T-helper 1 cell treated with Interleukin-12 subunit alpha and Interleukin-12 subunit beta and Interleukin-4 antibody, amounts not matched to agents 30 ng/mL and 1 ng/mL, for 36 hours (primary cell): ENCODE results near the gene NOL4L. TPM values are rescaled to one million over a fixed set of nuclear protein-coding genes. Genes with fewer than 3 reads are reported as not detected.

Experiments
- intact Hi-C: fragments of 100-400 bp; cut with micrococcal nuclease; formaldehyde crosslinking; loops from one replicate; pipeline ENCODE4 v1.15.1; 2024
- total RNA-seq: library from RNA; stranded (reverse); gene quantifications from 2 replicates; pipeline ENCODE4 v1.2.3, GENCODE V29; 2022

The NOL4L gene, protein sequence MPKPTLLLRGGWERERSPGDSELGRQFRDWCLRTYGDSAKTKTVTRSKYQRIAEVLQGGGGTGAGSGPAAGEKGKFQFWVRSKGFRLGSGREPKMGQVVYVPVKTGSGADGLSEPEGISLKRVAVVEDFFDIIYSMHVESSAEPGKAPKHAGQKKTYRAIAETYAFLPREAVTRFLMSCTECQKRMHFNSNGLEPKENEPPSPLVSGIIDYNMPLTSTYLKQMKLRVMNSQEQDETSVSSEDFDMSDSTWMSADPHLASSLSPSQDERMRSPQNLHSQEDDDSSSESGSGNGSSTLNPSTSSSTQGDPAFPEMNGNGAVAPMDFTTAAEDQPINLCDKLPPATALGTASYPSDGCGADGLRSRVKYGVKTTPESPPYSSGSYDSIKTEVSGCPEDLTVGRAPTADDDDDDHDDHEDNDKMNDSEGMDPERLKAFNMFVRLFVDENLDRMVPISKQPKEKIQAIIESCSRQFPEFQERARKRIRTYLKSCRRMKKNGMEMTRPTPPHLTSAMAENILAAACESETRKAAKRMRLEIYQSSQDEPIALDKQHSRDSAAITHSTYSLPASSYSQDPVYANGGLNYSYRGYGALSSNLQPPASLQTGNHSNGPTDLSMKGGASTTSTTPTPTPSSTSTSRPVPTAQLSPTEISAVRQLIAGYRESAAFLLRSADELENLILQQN
- total RNA-seq, result 26.0 and 27.9 TPM in 2 replicates

DNA sequence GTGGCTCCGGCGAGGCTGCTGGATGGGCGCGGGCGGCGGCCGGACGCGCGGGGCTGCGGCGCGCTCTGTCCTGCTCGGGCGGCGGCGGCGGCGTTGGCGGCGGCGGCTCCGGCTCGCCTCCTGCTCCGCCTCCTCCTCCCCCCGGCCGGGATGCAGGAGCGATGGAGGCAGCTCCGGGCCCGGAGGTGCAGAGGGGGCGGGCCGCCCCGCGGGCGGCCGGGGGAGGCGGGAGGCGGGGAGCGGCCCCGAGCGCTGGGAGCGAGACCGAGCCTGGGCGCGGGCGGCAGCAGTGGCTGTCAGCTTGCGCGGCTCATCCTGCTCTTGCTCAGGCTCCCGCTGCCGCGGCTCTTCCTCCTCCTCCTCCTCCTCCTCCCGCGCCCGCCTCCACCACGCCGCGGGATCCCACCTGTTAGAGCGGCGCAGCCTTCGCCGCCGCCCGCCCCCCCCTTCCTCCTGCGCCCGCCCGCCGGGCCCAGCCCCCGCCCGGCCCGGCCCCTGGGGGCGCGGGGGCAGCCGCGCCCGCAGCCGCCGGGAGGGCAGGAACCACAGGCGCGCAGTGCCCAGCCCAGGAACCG lies at the start of gene NOL4L:
NOL4L (minus strand) TSS at position 323 of the 575 bp plus-strand sequence. CDS start 443 bp downstream, outside the sequence.
- intact Hi-C loops, result loop anchor here (2.0 kb wide), 2 partner anchors 50 to 228 kb away; no protein-coding TSS in a partner anchor

DNA sequence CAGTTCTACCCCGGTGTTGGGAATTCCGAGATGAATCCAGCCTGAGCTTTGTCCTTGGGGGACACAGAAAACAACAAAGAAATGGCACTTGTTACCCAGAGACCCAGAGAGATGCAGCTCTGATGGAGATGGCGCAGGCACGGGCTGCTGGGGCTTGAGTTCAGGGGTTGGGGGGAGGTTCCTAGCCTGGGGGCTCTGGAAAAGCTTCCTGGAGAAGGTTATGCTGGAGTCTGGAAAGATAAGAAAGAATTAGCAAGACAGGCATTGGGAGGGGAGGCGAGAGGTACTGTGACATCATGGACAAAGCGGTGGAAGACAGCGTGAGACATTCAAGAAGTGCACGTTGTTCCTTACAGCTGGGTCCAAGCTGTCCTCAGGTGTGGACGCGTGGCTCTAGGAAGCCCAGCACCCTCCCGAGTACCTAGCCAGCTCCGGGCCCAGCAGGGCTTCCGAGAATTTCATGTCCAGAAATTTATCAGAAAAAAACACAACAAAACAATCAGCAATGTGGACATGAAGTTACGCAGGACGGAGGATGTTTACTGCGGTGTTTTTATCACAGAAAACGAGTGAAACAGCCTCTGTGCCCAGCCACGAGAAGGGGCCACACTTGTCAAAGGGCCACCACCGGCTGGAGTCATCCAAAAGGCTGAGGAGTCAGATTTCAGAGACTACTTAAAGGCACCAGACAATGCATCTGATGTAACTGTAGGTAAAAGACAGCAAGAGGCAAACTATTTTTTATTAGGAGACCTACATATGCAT lies 49.1 kb upstream of the NOL4L start:
- intact Hi-C loops, result no loop called here

DNA sequence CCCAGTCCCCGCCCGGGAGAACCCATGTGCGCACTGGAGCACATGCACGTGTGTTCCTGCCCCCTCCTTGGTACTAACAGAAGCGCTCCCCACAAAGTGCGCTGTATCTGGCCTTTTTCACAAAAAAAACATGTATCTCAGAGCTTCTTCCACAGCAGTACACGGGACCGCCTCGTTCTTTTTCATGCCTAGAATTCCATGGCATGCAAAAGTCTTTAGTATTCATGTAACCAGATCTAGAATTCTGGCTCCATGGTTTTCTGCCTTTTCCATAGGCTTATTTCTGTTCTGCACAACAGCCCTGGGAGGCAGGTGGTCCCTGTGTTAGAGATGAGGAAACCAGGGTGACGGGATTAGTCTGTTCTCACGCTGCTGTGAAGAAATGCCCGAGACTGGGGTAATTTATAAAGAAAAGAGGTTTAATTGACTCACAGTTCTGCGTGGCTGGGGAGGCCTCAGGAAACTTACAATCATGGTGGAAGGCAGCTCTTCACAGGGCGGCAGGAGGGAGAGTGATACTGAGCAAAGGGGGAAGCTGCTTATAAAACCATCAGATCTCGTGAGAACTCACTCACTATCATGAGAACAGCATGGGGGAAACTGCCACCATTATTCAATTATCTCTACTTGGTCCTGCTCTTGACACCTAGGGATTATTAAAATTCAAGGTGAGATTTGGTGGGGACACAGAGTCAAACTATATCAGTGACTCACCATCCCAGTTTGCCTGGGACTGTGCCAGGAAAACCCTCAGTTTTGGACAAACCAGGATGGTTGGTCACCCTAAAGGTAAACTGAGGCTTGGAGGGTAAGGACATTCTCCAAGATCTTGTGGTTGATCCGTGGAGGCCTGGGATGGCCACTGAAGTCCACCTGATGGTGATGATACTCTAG lies 47.6 kb upstream of the NOL4L start:
- intact Hi-C loops, result no loop called here

DNA sequence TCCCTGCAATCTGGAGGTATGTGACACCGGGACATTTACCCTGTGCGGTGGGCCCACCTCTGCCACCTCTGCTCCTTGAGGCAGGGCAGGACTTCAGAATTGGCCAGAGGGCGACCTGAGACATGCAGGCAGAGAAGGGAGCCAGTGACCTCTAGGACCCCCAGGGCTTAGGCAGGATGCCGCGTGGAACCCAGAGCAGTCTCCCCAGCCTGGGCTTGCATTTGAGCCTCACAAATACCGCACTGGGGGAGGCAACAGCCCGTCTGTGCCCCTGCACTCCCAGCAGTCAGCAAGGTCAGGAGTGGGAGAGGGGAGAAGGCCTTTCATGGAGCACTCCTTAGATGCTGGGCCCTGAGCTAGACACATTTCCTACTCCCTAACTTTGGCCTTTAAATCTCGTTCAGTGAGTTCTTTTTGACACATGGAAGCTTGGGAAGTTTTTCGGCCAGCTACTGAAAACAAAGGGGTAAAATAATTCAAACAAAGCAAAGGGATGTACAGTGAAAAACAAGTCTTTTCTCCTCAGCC lies 46.9 kb upstream of the NOL4L start:
- intact Hi-C loops, result no loop called here

DNA sequence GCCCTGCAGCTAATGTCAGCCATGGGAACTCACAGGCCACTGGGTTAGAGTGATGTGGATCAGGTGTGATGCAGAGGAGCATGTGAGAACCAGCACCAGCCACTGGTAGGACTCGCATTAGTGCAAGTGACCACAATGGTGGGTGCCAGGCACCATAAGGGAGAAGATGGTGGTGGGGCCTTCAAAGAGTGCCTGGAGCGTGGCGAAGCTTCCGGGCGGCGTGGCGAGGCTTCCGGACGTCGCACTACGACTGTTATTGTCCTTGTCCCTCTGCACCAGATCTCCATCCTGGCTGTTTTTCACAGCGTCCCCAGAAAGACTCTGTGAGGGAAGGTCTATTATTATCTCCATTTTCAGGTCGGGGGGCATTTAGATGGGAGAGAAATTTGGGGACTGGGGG lies 44.7 kb upstream of the NOL4L start:
- intact Hi-C loops, result no loop called here

DNA sequence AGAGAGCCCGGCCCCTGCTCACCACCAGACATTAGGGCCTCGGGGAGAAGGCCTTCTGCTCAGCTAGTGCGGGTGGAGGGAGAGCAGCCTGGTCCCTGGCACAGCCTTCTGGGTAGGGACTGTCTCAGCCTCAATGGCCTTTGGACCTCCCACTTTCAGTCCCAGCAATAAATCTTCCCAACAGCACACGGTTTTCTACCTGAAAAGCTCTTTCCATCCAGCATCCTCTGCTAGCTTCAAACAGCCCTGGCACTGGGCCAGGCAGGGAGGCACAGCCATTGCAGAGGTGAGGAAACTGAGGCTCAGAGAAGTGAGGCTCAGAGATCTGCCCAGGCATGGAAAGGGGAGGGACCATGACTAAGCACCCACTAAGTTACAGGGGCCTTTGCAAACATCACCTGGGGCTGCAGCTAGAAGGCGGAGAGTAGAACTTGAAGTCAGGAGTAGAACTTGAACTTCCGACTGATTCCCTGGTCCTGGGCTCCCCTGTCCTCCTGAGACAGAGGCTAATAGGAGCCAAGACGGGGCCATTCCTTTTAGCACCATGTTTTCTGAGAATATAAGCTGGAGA lies 43.9 kb upstream of the NOL4L start:
- intact Hi-C loops, result no loop called here

DNA sequence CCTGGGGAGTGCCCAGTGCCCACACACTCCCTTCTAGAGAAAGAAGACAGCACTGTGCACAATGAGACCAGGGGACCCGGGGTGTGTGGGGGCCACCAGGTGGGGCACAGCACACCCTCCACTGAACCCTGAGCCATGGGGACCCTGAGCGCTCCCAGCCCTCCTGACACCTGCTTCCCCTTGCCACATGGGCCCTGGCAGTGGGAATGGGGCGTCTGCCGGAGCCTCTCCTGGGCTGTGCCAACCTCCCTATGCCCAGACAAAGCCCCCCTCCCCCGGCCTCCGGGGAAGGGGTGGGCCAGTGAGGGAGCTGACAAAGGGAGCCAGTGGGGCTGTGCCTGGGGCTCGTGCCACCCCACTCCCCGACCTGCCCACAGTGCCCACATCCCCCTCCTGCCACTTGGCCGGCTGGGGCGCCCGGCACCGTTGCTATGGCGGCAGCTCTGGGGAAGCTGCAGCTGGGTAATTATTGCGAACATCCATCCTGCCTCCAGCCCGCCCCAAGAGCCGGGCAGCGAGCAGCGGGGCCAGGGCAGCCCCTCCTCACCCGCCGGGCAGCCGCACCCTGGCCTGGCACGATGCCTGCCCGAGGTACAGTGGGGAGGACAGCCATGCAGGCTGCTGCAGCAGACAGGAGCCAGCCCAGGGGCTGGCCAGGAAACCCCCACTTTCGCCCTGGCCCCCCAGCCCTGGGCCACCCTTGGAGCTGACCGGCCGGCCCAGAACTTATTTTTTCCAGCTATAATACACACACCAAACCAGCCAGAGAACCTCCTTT lies 41.9 kb upstream of the NOL4L start:
- intact Hi-C loops, result no loop called here

DNA sequence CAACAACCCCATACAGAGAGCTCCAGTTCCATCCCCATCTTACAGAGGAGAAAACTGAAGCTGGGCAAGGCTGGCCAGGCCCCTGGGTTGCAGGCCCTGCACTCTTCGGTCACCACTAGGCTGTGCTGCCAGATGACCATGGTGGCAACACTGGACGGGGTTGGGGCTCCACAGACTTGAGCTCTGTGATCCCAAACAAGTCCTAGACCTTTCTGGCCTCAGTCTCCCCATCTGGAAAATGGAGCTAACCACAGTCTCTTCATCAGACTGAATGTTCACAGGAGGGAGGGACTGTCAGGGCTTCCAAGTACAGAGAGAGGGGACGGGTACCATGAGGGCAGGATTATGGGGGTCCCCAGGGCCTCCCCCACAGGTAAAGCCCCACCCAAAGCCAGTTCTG lies 41.3 kb upstream of the NOL4L start:
- intact Hi-C loops, result no loop called here

DNA sequence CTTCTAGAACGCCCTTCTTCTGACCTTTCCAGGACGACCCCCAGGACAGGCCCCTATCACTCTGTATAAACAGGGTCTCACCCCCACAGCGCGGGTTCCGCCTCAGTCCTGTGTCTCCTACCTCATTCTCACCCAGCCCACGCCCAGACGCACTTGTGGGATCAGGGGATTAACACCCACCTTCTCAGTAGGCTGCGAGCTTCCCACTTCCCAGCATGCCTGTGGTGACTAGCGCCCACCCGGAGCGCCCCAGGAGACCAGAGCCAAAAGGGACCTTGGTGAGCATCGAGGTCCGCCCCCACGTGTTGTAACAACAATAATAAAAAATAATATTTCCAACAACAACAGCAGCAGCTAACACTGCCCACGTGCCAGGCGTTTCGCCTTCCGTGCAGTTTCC lies 40.9 kb upstream of the NOL4L start:
- intact Hi-C loops, result no loop called here

DNA sequence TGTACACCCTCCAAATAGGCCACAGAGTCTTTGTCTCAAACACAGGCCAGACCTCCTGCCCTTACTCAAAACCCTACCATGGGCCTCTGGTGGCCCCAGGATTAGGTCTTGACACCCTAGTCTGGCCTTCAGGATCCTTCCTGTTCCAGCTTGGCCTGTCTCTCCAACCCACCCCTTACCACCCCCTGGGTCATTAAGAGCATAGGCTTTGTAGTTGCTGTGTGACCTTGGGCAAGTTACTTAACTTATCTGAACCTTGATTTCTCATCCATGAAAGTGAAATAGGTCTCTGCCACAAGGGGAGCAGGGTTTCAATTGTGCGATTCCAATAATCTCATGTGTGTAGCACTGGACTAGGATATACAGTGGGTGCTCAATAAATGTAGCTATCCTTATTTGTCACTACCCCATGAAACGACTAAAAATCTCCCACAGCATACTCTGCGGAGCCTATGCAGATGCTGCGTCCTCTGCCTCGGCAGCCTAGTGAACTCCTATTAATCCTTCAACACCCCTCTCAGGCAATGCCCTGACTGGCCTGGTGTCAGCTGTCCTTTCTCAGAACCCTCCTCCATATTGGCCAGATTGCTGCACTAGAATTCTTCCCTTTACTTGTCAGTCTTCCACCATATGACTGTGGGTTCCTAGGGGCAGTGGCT lies 39.7 kb upstream of the NOL4L start:
- intact Hi-C loops, result no loop called here

DNA sequence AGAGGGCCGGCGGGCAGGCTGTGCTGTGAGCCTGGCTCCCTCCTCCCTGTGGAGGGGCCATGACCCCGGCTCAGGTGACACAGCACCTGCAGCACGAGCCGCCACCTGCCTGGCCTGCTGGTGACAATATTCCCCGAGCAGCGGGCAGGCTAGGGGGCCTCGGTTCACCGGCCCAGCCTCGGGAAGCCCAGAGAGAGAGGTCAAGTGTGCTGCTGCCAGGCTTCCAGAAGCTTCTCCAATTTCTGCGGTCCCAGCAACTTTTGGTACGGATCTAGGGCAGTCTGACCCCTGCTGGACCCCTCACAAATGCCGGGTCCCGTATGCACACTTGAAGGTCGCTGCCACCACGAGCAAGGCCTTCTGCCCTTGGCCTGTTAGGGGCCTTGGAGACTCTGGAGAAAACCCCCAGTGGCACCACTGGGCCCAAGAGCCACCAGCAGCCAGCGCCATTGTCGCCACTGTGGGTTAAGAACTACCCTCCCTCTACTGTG lies 38.6 kb upstream of the NOL4L start:
- intact Hi-C loops, result no loop called here

DNA sequence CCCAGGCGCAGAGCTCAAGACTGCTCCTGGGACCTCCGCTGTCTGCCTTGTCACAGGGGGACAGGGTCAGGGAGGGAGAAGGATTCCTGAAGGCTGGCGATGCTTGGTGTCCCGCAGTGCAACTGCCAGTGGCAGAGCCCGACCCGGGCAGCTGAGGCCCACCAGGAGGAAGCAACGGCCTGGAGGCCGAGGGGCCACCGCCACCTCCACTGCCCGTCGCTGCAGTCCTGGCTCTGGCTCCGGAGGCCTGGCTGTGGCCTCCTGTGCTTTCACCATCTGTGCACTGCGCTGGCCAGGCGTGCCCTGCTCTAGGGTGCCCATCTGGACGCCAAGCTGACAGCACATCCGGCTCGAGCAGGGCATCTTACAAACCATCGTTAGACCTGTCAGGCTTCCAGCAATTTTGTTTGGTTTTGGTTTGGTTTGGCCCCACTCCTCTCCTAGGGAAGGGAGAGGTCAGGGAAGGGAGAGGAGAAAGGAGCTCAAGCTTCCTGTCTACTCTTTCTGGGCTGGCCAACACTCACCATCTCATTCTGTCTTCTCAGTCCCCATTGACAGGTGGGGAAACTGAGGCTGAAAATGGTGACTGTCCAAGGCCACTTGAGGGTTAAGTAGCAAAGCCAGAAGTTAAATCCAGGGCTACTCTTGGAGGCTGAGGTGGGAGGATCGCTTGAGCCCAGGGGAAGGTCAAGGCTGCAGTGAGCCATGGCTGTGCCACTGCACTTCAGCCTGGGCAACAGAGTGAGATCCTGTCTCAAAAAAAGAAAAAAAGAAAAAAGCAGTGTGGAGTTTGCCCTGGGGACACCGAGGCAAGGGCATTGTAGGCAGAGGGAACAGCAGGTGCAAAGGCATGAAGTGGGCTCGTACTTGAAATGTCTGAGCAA lies 37.7 kb upstream of the NOL4L start:
- intact Hi-C loops, result no loop called here

DNA sequence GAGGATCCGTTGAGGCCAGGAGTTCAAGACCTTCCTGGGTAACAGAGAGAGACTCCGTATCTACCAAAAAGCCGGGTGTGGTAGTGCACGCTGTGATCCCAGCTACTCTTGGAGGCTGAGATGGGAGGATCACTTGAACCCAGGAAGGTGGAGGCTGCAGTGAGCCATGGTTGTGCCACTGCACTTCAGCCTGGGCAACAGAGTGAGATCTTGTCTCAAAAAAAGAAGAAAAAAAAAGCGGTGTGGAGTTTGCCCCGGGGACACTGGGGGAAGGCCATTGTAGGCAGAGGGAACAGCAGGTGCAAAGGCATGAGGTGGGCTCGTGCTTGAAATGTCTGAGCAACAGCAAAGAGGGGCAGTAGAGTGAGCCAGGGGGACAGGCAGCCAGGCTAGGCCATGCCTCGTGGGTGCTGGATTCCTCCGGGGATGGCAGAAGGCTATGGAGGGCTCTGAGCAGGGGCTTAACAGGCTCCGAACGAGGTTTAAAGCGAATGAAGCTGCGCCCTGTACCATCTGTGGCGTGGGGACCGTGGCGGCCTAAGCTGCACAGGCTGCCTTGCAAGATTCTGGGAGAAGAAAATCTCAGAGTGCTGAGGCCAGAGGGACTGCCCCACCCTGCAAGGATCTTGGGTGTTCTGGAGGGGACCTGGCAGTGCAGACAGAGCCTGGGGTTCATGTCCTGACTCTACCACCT lies 36.9 kb upstream of the NOL4L start:
- intact Hi-C loops, result no loop called here

DNA sequence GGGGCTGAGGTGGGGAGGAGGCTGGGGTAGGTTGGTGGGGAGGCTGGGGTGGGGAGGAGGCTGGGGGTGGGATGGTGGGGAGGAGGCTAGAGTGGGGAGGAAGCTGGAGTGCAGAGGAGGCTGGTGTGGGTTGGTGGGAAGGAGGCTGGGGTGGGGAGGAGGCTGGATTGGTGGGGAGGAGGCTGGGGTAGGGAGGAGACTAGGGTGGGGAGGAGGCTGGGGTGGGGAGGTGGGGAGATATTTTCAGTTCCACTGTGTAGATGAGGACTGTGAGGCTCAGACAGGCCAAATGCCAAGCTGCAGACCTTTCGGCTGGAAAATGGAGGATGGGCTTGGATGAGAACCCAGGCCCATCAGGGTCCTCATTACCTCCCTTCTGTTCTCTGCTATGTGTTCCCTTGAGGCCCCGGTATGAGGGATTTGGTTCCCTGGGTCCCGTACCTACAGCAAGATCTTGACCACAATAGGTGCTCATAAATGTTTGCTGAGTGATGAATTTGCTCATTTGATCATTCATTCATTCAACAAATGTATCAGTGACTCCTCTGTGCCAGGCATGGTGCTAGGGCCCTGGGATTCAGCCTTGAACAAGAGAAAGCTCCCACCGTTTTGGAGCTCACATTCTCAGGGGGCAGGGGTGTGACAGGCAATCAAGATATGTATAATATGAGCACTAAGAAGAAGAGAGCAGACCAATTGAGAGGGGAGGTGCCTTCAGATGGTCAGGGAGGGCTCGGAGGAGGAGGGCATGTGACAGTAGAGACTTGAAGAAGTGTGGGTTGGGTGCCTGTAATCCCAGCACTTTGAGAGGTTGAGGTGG lies 36.1 kb upstream of the NOL4L start:
- intact Hi-C loops, result no loop called here

DNA sequence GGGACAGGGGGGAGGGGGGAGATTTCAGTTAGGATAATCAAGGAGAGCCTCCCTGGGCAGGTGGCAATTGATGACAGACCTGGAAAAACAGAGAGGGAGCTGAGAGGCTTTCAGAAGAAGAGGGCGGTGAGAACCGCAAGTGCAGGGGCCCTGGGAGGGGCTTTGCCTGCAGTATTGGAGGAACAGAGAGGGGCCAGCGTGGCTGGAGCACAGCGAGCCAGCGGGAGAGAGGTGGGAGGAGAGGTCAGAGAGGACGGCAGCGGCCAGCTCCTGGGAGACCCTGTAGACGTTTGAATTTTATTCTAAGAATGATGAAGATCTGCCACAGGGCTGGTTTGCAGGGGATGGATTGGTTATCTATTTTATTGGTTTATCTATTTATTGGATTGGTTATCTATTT lies 34.5 kb upstream of the NOL4L start:
- intact Hi-C loops, result no loop called here

DNA sequence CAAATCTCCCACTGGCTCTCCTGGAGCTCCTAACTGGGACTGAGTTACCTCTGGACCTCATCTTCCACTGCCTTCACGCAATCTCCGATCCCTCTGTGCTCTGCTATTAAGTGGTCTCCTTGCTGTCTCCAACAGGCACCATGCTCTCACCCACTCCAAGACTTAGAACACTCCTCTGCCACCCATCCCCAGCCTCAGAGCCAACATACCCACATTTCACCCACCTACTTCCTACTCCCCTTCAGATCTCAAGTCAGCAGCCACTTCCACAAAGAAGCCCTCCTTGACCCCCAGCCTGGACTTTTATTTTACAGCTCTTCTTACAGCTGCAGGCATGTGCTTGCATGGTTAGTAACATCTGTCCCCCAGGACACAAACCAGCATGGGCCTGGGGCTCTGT lies 29.6 kb upstream of the NOL4L start:
- intact Hi-C loops, result no loop called here
